Renal cortex interstitium (tissue), 15 donors: Measurements from ENCODE around the gene VRK2. TPM values are rescaled to one million over a fixed set of nuclear protein-coding genes. Genes with fewer than 3 reads are reported as not detected.

Experiments used
- DNase-seq, 11 donors: peaks; one replicate each; pipeline ENCODE4 v3.0.0-alpha.2; 2013; ENCODE audit warnings: low read depth in 9 of 11, low spot score in 4 of 11; ENCODE audit errors: extremely low read depth in 1 of 11
- long read RNA-seq, 16 experiments: transcript quantifications; one replicate each; lab custom pipeline, GENCODE V29; 2026
- polyA plus RNA-seq, 3 donors: library from polyadenylated mRNA; unstranded; fragments of 120-200 nt; gene quantifications; one replicate each; pipeline ENCODE4 v1.2.1, GENCODE V29; 2013; ENCODE audit not compliant: insufficient read length in 3 of 3

Gene VRK2
- polyA plus RNA-seq, result 10 to 100 TPM; 18.8 to 23.5 (median 19.6) TPM
- long read RNA-seq, donor 1, partial matches to known transcripts, result 6 of 11 reads
- long read RNA-seq, donor 1, other reads (novel, unspliced or antisense), result 5 of 11 reads
- long read RNA-seq, donor 2, partial matches to known transcripts, result 0 of 6 reads
- long read RNA-seq, donor 2, other reads (novel, unspliced or antisense), result 5 of 6 reads
- long read RNA-seq, donor 3, partial matches to known transcripts, result 97 of 119 reads
- long read RNA-seq, donor 3, other reads (novel, unspliced or antisense), result 21 of 119 reads
- long read RNA-seq, donor 4, partial matches to known transcripts, result 17 of 24 reads
- long read RNA-seq, donor 4, other reads (novel, unspliced or antisense), result 7 of 24 reads
- long read RNA-seq, donor 5, result 0 reads
- long read RNA-seq, donor 6, partial matches to known transcripts, result 109 of 126 reads
- long read RNA-seq, donor 6, other reads (novel, unspliced or antisense), result 16 of 126 reads
- long read RNA-seq, donor 7, partial matches to known transcripts, result 32 of 52 reads
- long read RNA-seq, donor 7, other reads (novel, unspliced or antisense), result 16 of 52 reads
- long read RNA-seq, donor 8, partial matches to known transcripts, result 42 of 64 reads
- long read RNA-seq, donor 8, other reads (novel, unspliced or antisense), result 19 of 64 reads
- long read RNA-seq, donor 9, partial matches to known transcripts, result 0 of 2 reads
- long read RNA-seq, donor 9, other reads (novel, unspliced or antisense), result 0 of 2 reads
- long read RNA-seq, donor 10, partial matches to known transcripts, result 94 of 110 reads
- long read RNA-seq, donor 10, other reads (novel, unspliced or antisense), result 16 of 110 reads
- long read RNA-seq, donor 11, partial matches to known transcripts, result 0 of 1 reads
- long read RNA-seq, donor 11, other reads (novel, unspliced or antisense), result 0 of 1 reads
- long read RNA-seq, donor 12, result 0 reads
- long read RNA-seq, donor 13, partial matches to known transcripts, result 30 of 52 reads
- long read RNA-seq, donor 13, other reads (novel, unspliced or antisense), result 21 of 52 reads
- long read RNA-seq, donor 14, partial matches to known transcripts, result 14 of 24 reads
- long read RNA-seq, donor 14, other reads (novel, unspliced or antisense), result 8 of 24 reads
- long read RNA-seq, donor 15, partial matches to known transcripts, result 0 of 2 reads
- long read RNA-seq, donor 15, other reads (novel, unspliced or antisense), result 0 of 2 reads
- long read RNA-seq, donor 16, transcript VRK2-201 (13 exons, 1,888 nt), result major isoform, 5 of 92 reads
- long read RNA-seq, donor 16, partial matches to known transcripts, result 45 of 92 reads
- long read RNA-seq, donor 16, other reads (novel, unspliced or antisense), result 42 of 92 reads

DNA sequence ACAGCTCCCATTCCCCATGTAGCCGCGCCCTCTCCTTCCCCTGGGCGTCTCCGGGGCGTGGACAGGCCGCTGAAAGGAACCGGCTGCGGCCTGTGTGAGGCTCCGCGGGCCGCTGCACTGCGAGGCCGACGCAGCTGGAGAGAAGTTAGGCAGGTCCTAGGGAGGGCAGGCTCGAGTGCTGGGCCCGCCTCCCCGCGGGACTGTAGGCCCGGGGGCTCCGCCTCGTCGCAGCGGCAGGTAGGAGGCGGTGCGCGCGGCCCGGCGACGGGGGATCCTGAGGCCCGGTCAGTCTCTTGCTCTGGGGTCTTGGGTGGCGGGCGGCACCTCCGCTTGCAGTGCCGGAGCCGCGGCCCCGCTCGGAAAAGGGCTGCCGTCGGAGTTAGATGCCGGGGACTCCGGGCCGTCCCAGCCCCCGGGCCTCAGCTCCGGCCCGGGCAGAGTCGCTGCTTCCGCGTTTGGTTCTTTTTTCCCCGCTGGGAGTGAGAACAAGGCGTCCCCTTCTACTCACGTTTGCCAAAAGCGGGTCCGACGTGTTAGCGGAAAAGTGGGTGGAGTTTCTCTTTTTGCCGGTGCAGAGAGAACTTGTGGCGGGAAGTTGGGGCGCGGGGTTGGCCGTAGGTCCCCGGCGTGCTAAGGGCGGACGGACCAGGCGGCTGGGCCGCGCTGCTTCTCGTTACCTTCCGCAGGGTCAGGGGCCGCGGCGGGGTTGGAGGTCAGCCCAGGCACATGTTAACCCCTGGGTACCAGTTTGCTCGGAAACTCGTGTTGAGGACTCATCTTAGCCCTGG lies at the start of gene VRK2:
Gene VRK2, plus strand, starts transcription at position 222 of the 788 bp plus-strand sequence. CDS start 2,026 bp downstream, outside the sequence.
- peak; percentile 60 to 89 (median 85) for DNase-seq

DNA sequence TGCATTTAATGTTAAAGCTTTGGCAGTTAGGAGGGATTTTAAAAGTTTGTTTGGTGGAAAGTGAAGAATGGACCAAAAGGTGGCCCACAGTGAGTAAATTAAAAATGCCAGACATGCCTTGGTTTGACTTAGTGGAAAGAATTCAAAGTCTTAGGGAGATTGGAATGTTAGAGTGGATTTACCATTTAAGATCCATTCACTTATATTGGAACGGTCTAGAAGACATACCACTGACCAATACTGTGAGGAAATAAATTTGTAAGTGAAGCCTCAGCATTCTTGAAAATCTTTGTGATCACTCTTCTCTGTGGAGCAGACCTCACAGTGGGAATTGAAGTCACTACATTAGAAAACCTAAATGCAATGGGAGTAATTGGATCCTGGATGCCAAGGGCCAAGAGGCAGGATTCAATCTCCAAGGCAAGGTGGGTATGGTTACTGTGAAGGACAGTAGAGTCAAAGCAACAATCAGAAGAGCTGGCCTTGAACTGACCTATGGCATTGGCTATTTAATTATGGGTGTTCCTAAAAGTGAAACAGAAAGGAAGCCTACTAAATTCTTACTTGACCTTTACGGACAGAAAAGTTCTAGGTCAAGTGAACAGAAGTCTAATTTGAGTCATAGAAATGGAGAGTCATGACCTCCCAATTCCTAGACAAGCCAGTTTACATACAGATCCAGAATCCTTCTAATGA lies 40.2 kb upstream of the VRK2 start:
- no peak for DNase-seq

DNA sequence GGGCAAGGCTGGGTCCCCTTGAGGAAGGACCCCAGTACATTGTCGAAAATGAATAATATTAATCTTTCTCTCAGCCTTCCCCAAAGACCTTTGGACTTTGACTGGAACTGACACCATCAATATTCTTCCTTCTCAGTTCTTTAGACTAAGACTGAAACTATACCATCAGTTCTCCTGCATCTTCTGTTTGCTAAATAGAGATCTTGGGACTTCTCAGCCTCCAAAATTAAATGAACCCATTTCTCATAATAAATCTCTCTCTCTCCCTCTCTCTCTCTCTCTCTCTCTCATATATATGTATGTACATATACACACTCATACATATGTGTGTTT lies 39.7 kb upstream of the VRK2 start:
- no peak for DNase-seq

DNA sequence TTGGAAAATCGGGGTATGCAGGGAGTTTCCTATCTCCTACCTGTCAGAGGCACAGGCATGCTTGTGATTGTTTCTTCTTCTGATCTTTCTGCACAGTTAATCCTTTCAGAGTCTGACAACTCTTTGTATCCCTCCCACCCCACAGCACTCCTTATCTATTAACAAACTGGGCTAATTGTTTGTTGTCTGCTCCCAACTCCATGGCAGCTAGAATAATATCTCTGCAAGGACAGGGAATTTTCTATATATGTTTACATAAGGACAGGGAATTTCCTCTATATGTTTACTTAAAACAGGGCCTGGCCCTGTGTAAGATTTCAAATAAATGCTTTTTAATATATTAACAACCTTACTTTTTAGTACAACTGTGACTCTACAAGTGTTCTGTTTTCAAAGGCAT lies 36.0 kb upstream of the VRK2 start:
- DNase-seq, result no peak

DNA sequence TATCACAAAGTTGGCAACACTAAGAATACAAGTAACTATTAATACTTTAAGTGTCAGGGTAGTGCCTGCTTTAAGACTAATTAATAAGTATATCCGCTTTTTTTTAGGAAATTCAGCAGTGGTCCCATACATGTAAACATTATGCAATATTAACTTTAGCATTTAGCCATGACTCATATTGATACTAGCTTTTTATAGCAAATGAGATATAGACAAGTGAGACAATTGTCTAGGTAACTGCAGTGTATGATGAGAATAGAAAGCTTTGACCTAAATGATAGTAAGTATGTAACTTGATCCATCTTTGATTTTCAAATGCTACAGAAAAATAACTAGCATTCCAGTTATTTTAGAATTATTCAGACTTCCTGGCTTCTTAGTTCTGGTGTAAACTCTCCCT lies 27.4 kb upstream of the VRK2 start:
- no peak for DNase-seq

DNA sequence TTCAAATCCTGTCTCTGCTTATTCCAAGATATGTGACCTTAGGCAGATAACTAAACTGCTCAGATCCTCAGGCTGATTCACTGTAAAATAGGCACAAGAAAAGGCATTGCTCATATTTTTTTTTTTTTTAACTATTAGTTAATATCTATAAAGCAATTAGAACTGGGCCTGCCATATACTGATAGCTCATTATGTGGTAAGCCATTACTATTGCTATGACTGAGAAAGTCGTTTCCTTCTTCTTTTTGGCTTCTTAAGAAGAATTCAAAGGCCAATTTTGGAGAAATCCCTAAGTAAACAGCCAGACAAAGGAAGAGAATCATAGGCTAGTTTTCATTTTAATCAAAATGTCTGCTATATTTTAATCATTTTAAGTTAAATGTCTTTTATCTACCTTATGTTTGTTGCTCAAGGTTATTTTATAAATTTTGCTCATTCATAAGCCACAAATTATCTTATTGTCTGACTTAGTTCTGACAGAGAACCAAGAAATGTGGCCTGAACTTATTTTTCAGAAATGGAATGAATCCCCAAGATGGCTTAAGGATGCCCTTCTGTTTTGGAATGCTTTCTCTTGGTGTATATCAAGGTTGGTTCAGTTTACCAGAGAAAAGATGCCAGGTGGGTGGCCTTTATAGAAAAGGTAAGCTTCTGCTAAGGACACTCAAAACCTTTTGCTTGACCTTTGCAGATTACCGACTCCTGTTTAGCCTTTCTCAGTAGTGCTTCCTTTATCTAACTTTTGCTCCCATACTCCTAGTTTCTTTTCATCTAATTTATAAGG lies 21.3 kb upstream of the VRK2 start:
- no peak for DNase-seq

DNA sequence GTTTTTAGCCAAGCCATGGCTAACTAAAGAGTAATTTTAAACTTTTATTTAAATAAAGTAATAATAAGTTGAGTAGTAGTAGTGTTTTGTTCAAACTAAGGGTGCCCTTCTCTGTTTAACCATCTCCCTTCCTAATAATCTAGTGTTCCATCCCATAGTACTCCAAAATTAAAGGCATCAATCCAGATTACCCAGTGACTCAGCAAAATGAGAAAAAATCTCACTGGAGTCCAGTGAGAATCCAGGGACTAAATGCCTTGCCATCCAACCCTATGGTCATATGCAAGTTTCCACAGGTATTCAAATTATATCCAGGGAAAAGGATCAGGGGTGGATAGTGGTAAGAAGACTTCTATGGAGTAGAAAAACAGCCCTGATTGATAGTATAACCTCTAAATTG lies 19.6 kb upstream of the VRK2 start:
- DNase-seq, result no peak

DNA sequence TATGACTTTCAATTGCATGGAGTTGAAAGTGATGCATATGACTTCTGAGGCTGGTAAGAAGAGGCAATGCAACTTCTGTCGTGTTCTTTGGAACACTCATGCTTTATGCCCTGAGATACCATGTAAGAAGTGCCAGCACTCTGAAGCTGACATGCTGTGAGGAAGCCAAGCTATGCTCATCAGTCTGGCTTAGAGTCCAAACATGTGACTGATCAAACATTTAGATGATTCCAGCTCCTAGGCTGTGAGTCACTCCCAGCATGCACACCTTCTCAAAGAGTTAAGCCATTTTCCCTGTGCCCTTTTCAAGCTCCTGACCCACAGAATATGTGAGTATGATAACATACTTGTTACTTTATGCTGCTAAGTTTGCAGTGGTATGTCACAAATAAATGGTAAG lies 15.8 kb upstream of the VRK2 start:
- no peak for DNase-seq

DNA sequence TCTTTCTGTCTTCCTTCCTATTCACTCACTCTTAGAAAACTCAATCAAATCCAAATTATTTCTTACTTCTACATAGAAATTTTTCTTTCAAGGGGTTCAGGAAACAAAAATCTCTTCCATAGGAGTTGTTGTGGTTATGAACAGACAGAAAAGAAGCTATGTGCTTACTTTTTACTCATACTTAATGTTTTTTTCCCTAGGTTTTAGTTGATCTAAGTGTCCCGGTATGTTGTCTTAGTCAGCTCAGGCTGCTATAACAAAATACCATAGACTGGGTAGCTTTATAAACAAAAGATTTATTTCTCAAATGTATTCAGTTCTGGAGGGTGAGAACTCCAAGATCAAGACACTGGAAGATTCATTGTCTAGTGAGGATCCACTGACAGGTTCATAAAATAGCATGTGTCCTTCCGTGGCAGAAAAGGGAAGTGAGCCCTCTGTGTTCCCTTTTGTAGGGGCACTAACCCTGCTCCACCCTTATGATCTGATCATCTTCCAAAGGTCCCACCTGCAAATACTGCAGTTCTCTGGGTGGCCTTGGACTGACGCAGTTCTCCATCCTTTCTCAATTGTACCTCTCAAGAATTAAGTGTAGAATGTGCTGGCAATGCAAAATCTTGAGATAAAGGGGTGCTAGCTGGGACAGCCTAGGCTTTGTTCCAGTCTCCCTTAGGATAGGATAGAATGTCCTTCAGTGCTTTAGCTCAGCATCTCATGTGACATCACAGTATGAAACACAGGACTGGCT lies 14.4 kb upstream of the VRK2 start:
- no peak for DNase-seq

DNA sequence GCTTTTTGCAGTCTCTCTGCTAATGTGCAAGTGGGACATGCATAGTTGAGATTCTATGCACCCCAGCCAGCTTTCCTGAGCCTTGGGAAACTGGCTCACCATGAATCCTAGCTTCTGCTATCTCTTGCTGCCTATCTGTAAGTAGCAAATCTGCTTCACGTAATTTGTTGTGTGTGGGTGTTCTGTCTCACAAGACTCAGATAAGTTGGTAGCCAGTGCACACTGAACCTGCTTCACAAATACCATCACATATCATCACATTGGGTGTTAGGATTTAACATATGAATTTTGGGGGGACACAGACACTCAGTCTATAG lies 13.9 kb upstream of the VRK2 start:
- DNase-seq, result no peak

DNA sequence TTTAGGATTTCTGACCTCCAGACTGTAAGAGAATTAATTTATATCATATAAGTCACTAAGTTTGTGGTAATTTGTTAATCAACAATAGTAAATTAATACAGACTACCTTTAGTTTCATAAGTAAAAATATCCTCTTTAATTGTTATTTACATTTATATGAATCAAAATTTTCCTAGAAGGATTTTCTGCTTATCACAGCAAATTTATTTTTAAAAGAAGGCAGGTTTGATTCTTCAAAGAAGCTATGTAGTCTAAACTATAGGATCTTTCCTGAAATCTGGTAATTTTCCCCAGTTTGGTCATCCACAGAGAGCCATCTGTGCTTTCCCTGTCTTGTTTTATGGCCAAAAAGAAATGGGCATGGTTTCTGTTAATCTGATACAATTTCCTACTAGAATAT lies 13.1 kb upstream of the VRK2 start:
- no peak for DNase-seq

DNA sequence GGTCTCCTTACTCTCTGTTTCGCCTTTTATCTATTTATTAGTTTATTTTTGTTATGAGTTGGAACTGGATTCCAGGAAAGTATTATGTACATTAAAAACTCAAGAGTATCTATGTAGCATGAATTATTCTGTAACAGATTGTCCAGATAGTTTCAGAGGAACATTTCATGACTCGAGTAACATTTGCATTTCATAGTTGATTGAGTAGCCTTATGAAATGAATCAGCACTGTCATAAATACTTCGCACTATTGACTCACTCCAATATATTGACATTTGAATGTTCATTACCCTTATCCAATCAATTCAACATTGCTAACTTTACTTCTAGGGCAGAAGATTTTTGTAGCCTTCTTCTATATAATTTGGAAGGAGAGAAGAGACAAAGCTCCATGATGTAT lies 11.3 kb upstream of the VRK2 start:
- no peak for DNase-seq

DNA sequence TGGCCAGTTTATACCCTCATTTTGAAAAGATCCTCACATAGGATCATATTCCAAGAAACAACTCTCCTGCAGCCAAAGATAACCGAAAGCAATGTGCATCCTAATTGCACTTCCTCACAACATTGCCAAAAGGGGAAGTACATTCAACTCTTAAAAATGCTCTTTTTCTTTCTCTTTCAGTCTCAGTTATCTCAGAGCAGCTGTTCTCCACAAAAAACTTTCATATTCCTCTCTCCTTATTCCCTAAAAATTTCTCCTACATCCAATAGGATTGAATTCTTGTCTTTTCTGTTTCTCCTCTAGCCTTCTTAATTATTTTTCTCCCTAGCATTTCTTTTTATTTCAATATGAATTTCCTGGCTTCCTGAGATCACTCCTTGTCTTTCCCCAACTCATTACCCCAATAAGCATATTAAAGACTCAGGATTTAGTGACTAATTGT lies 7.4 kb upstream of the VRK2 start:
- DNase-seq, result no peak

DNA sequence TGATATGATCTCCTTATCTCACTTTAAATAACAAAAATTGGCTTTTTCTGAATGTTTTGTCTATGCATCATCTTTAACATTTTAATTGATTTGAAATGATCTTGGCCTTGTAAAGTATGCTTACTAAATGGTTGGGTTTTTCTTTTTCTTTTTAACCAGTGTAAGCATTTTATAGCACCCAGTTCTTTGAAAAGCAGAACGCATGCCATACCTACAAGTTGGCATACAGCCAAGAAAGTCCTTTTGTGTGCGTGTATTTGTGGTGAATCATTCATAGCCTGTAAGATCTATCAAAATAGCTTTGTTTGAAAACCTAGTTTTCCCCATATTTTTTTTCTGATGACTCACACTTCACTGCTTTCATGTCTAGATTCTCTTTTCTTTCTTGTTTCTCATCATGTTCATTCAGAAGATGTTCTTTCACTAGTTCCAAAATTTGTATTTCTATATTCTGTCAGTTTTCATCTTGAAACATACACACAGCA lies 4.1 kb upstream of the VRK2 start:
- peak in 5 of 11 donors; percentile 2 to 41 (median 17) for DNase-seq

DNA sequence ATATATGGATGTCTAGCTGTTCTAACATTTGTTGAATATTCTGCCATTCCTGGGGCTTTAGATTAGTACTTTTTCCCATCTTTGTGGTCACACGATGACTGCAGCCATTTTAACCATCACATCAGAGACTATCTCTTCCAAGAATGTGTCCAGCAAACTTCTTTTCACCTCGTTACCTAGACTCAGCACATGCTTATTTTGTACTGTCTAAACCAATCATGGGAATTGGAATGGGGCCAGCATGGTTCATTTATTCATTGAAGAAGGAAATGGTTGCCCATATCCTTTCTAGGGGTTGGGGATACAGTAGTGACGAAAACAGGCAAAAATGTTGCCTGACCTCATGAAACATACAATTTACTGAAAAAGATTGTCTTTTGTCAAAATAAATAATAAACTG lies 2.5 kb upstream of the VRK2 start:
- no peak for DNase-seq

DNA sequence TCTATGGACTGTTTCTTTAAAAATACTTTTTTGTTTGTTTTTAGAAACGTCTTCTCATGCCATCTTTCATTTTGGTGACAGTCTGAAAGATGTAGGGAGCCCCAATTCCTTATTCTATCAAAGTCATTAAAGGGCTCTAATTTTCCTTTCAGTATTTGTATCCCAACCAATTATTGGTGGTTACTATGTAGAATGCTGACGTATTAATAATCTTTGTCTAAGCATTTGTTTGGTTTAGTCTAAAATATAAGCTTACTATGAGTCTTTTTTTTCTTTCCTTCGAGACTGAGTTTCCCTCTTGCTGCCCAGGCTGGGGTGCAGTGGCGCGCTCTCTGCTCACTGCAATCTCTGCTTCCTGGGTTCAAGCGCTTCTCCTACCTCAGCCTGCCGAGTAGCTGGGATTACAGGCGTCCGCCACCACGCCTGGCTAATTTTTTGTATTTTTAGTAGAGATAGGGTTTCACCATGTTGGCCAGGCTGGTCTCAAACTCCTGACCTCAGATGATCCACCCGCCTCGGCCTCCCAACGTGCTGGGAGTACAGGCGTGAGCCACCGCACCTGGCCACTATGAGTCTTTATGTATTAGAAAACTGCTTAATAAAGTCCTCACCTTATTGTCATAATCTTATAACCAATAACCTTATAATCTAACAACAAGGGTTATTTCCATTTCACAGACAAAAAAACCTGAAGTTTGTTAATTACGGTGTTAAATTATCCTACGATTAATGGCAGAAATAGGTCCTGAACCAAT lies 849 bp upstream of the VRK2 start:
- no peak for DNase-seq
